DMS114 treated with DMSO at 0.1 percent for 48 hours (cell line): ENCODE results near the gene CARM1.
"Not testable (repeated sequence)": the region's sequence is repeated elsewhere in the genome, so short reads cannot be mapped to it uniquely, and the experiment has no call there.

Experiments used
- DNase-seq: peaks from one replicate; lab custom pipeline; 2025; ENCODE audit not compliant: unreplicated experiment; lab: John Stamatoyannopoulos, UW

Gene CARM1

GRCh38 chr19:10870955-10871603, at the start of gene CARM1:
Gene CARM1, plus strand, starts transcription at chr19:10871553. Its CDS starts 150 bp downstream, at chr19:10871703.
- DNase-seq, result peak; percentile 88

- no peak for DNase-seq
Observed at GRCh38 chr19:10823690-10824089, 47.7 kb upstream of the CARM1 start.

- no peak for DNase-seq
Observed at GRCh38 chr19:10826231-10826630, 45.1 kb upstream of the CARM1 start.

GRCh38 chr19:10826846-10827245, 44.5 kb upstream of the CARM1 start:
- DNase-seq, result no peak

GRCh38 chr19:10828981-10829821, 42.2 kb upstream of the CARM1 start:
- DNase-seq, result no peak

GRCh38 chr19:10829967-10830366, 41.4 kb upstream of the CARM1 start:
- no peak for DNase-seq

- DNase-seq, result no peak
Observed at GRCh38 chr19:10830370-10830769, 41.0 kb upstream of the CARM1 start.

- DNase-seq, result no peak
Observed at GRCh38 chr19:10830931-10831779, 40.2 kb upstream of the CARM1 start.

- DNase-seq, result no peak
Observed at GRCh38 chr19:10831987-10832938, 39.1 kb upstream of the CARM1 start.

- DNase-seq, result no peak
Observed at GRCh38 chr19:10832939-10833296, 38.4 kb upstream of the CARM1 start.

GRCh38 chr19:10835089-10835753, 36.1 kb upstream of the CARM1 start:
- DNase-seq, result no peak

- peak; percentile 95 for DNase-seq
Observed at GRCh38 chr19:10835754-10836478, 35.4 kb upstream of the CARM1 start, which contains the start of gene TMED1. Gene TMED1, minus strand, starts transcription at chr19:10836212. Its CDS starts 21 bp downstream, at chr19:10836191.

GRCh38 chr19:10836479-10837330, 34.6 kb upstream of the CARM1 start:
- no peak for DNase-seq

GRCh38 chr19:10837649-10838048, 33.7 kb upstream of the CARM1 start:
- DNase-seq, result not testable (repeated sequence)

GRCh38 chr19:10838377-10838776, 33.0 kb upstream of the CARM1 start:
- DNase-seq, result no peak

- DNase-seq, result no peak
Observed at GRCh38 chr19:10839114-10840050, 32.0 kb upstream of the CARM1 start.

GRCh38 chr19:10842788-10843187, 28.6 kb upstream of the CARM1 start:
- no peak for DNase-seq
